IPS-18c (cell line): Measurements from ENCODE around the gene FUT2.
"Not testable (repeated sequence)": the region's sequence is repeated elsewhere in the genome, so short reads cannot be mapped to it uniquely, and the experiment has no call there.

Experiments
- H3K4me3 ChIP-seq: 2 replicates; pipeline ENCODE4 v1.7.0; 2013; ENCODE audit warnings: low read depth, mild to moderate bottlenecking, low read length, moderate library complexity; ENCODE audit not compliant: insufficient read depth
- H3K9me3 ChIP-seq: one replicate; pipeline ENCODE4 v1.6.1; 2013; ENCODE audit warnings: mild to moderate bottlenecking, low read length, moderate library complexity; ENCODE audit not compliant: control insufficient read depth, insufficient read depth

The FUT2 gene

GRCh38 chr19:48668332-48668731 is 27.4 kb upstream of the FUT2 start:
- no peaks in the 10 kb centered on the region for H3K9me3 ChIP-seq
- H3K4me3 ChIP-seq: no peak overlapping the region

- Histone ChIP-seq H3K4me3 (no peak overlapping the region), H3K9me3 (no peaks in the 10 kb centered on the region)
Observed at GRCh38 chr19:48668761-48669160, 27.0 kb upstream of the FUT2 start.

GRCh38 chr19:48669903-48670668 is 25.7 kb upstream of the FUT2 start:
- Histone ChIP-seq H3K4me3 (no peak overlapping the region), H3K9me3 (no peaks in the 10 kb centered on the region)

- Histone ChIP-seq H3K9me3 (no peaks in the 10 kb centered on the region), H3K4me3 (no peak overlapping the region)
Observed at GRCh38 chr19:48670699-48671445, 24.9 kb upstream of the FUT2 start.

- Histone ChIP-seq H3K4me3 (no peak overlapping the region), H3K9me3 (no peaks in the 10 kb centered on the region)
Observed at GRCh38 chr19:48671446-48671995, 24.2 kb upstream of the FUT2 start.

- Histone ChIP-seq H3K9me3 (no peaks in the 10 kb centered on the region), H3K4me3 (peak within 1 kb of the TSS; percentile 4; the same call in 1 of the 2 replicates)
Observed at GRCh38 chr19:48672994-48673393, 22.8 kb upstream of the FUT2 start, which contains the start of gene NTN5. Gene NTN5, minus strand, starts transcription at chr19:48673017. Its CDS starts 2,031 bp downstream, at chr19:48670986.

GRCh38 chr19:48673436-48674100 is 22.2 kb upstream of the FUT2 start:
- Histone ChIP-seq H3K9me3 (no peaks in the 10 kb centered on the region), H3K4me3 (peak overlapping the region; percentile 4; the same call in 1 of the 2 replicates)

- H3K9me3 ChIP-seq: no peaks in the 10 kb centered on the region
- H3K4me3 ChIP-seq: no peak overlapping the region
Observed at GRCh38 chr19:48674216-48674809, 21.5 kb upstream of the FUT2 start.

- Histone ChIP-seq H3K9me3 (no peaks in the 10 kb centered on the region), H3K4me3 (no peak overlapping the region)
Observed at GRCh38 chr19:48674921-48675824, 20.6 kb upstream of the FUT2 start.

GRCh38 chr19:48676487-48676886 is 19.3 kb upstream of the FUT2 start:
- no peak overlapping the region for H3K4me3 ChIP-seq
- H3K9me3 ChIP-seq: no peaks in the 10 kb centered on the region

- Histone ChIP-seq H3K9me3 (no peaks in the 10 kb centered on the region), H3K4me3 (no peak overlapping the region)
Observed at GRCh38 chr19:48676887-48677286, 18.9 kb upstream of the FUT2 start.

- Histone ChIP-seq H3K4me3 (no peak overlapping the region), H3K9me3 (no peaks in the 10 kb centered on the region)
Observed at GRCh38 chr19:48678201-48678600, 17.6 kb upstream of the FUT2 start.

- not testable (repeated sequence) for H3K4me3 ChIP-seq, H3K9me3 ChIP-seq
Observed at GRCh38 chr19:48680006-48680405, 15.8 kb upstream of the FUT2 start.

GRCh38 chr19:48680436-48681126 is 15.2 kb upstream of the FUT2 start:
- H3K4me3 ChIP-seq: no peak overlapping the region

GRCh38 chr19:48681127-48681470 is 14.7 kb upstream of the FUT2 start:
- Histone ChIP-seq H3K9me3 (peaks cover 2% of the 10 kb centered on the region), H3K4me3 (no peak overlapping the region)

More at GRCh38 chr19:48680436-48681126, 15.2 kb upstream of the FUT2 start:
- H3K9me3 ChIP-seq: peaks cover 2% of the 10 kb centered on the region

GRCh38 chr19:48683349-48683748 is 12.4 kb upstream of the FUT2 start:
- Histone ChIP-seq H3K9me3 (peaks cover 2% of the 10 kb centered on the region), H3K4me3 (no peak overlapping the region)
